Liver (tissue), 9 donors: ENCODE results near the gene TAF11L7. TPM values are rescaled to one million over a fixed set of nuclear protein-coding genes. Genes with fewer than 3 reads are reported as not detected.
"Not testable (repeated sequence)": the region's sequence is repeated elsewhere in the genome, so short reads cannot be mapped to it uniquely, and the experiment has no call there.

Source experiments
- DNase-seq: peaks from one replicate; pipeline ENCODE4 v3.0.0-alpha.2; 2017; ENCODE audit warnings: low spot score
- H3K27ac ChIP-seq, 2 donors: one replicate each; pipeline ENCODE4 v1.7.0; 2013; ENCODE audit warnings: inconsistent platforms in 2 of 2, low read length in 2 of 2, control low read depth in 1 of 2, low read depth in 1 of 2, mild to moderate bottlenecking in 1 of 2
- H3K27me3 ChIP-seq, 4 donors: one replicate each; pipeline versions ENCODE4 v1.6.1 to v1.7.0; 2013; ENCODE audit warnings: low read length in 3 of 4, inconsistent platforms in 1 of 4, mild to moderate bottlenecking in 1 of 4, moderate library complexity in 1 of 4; ENCODE audit not compliant: control insufficient read depth in 4 of 4, insufficient read depth in 4 of 4
- H3K36me3 ChIP-seq, 4 donors: one replicate each; pipeline versions ENCODE4 v1.6.1 to v1.7.0; 2013; ENCODE audit warnings: low read length in 3 of 4, mild to moderate bottlenecking in 3 of 4, low read depth in 1 of 4, moderate library complexity in 1 of 4; ENCODE audit not compliant: control insufficient read depth in 4 of 4, insufficient read depth in 3 of 4
- H3K4me1 ChIP-seq, 4 donors: one replicate each; pipeline versions ENCODE4 v1.6.1 to v1.7.0; 2013; ENCODE audit warnings: low read length in 3 of 4, mild to moderate bottlenecking in 3 of 4, moderate library complexity in 1 of 4; ENCODE audit not compliant: control insufficient read depth in 4 of 4, insufficient read depth in 4 of 4
- H3K4me3 ChIP-seq, 3 donors: one replicate each; pipeline versions ENCODE4 v1.6.1 to v1.7.0; 2013; ENCODE audit warnings: low read length in 3 of 3, control low read depth in 1 of 3, low read depth in 1 of 3, mild to moderate bottlenecking in 1 of 3
- H3K9ac ChIP-seq, 2 donors: one replicate each; pipeline ENCODE4 v1.7.0; 2013; ENCODE audit warnings: low read length in 2 of 2, mild to moderate bottlenecking in 2 of 2, moderate library complexity in 2 of 2, control low read depth in 1 of 2, low read depth in 1 of 2
- H3K9me3 ChIP-seq, 4 donors: one replicate each; pipeline versions ENCODE4 v1.6.1 to v1.7.0; 2013; ENCODE audit warnings: low read length in 3 of 4; ENCODE audit not compliant: control insufficient read depth in 4 of 4
- ATF3 ChIP-seq: IDR thresholded peaks from 2 replicates; pipeline ENCODE4 v1.6.1; 2016; ENCODE audit warnings: antibody characterized with exemption
- CTCF ChIP-seq: fragments of 150-350 bp; IDR thresholded peaks from 2 replicates; pipeline ENCODE4 v1.5.1; 2017; ENCODE audit warnings: improper control_type of control experiment, low read depth, low read length; ENCODE audit not compliant: missing input control
- EGR1 ChIP-seq, 2 donors: IDR thresholded peaks; 2 replicates each; pipeline ENCODE4 v1.6.1; 2016 to 2018; ENCODE audit warnings: antibody characterized with exemption in 2 of 2, low read depth in 2 of 2
- FOXA1 ChIP-seq: IDR thresholded peaks from 2 replicates; pipeline ENCODE4 v1.6.1; 2016; ENCODE audit warnings: antibody characterized with exemption
- FOXA2 ChIP-seq: IDR thresholded peaks from 2 replicates; pipeline ENCODE4 v1.6.1; 2016; ENCODE audit warnings: antibody characterized with exemption
- GABPA ChIP-seq, 2 donors: IDR thresholded peaks in 1 of 2; conservative IDR thresholded peaks in 1 of 2; 2 replicates each; pipeline ENCODE4 v1.6.1; 2016; ENCODE audit warnings: antibody characterized with exemption in 2 of 2, mild to moderate bottlenecking in 1 of 2, moderate library complexity in 1 of 2
- HNF4A ChIP-seq, 2 donors: conservative IDR thresholded peaks; 2 replicates each; pipeline ENCODE4 v1.6.1; 2016; ENCODE audit warnings: antibody characterized with exemption in 2 of 2, mild to moderate bottlenecking in 2 of 2
- HNF4G ChIP-seq: IDR thresholded peaks from 2 replicates; pipeline ENCODE4 v1.6.1; 2016; ENCODE audit warnings: antibody characterized with exemption
- JUND ChIP-seq, 2 donors: IDR thresholded peaks; 2 replicates each; pipeline ENCODE4 v1.6.1; 2016; ENCODE audit warnings: antibody characterized with exemption in 2 of 2
- MAX ChIP-seq: IDR thresholded peaks from 2 replicates; pipeline ENCODE4 v1.6.1; 2016; ENCODE audit warnings: antibody characterized with exemption
- NR2F2 ChIP-seq: IDR thresholded peaks from 2 replicates; pipeline ENCODE4 v1.6.1; 2016; ENCODE audit warnings: antibody characterized with exemption
- RAD21 ChIP-seq, 2 donors: IDR thresholded peaks; 2 replicates each; pipeline ENCODE4 v1.6.1; 2016; ENCODE audit warnings: antibody characterized with exemption in 2 of 2, mild to moderate bottlenecking in 2 of 2
- REST ChIP-seq: IDR thresholded peaks from 2 replicates; pipeline ENCODE4 v1.6.1; 2016; ENCODE audit warnings: antibody characterized with exemption, mild to moderate bottlenecking
- RXRA ChIP-seq, 2 donors: IDR thresholded peaks; 2 replicates each; pipeline ENCODE4 v1.6.1; 2017 to 2018; ENCODE audit warnings: antibody characterized with exemption in 2 of 2, mild to moderate bottlenecking in 1 of 2
- SP1 ChIP-seq: IDR thresholded peaks from 2 replicates; pipeline ENCODE4 v1.6.1; 2018; ENCODE audit warnings: antibody characterized with exemption, mild to moderate bottlenecking
- TAF1 ChIP-seq: conservative IDR thresholded peaks from 2 replicates; pipeline ENCODE4 v1.6.1; 2016; ENCODE audit warnings: antibody characterized with exemption, mild to moderate bottlenecking
- YY1 ChIP-seq: IDR thresholded peaks from 2 replicates; pipeline ENCODE4 v1.6.1; 2016; ENCODE audit warnings: antibody characterized with exemption, mild to moderate bottlenecking
- ZBTB33 ChIP-seq: IDR thresholded peaks from 2 replicates; pipeline ENCODE4 v1.6.1; 2016; ENCODE audit warnings: antibody characterized with exemption
- WGBS: extraction: QIAGEN DNeasy Blood & Tissue Kit; methylation state at CpG from one replicate; pipeline ENCODE4 v1.1.7; 2013; 5-methylcytosine and 5-hydroxymethylcytosine counted together
- polyA plus RNA-seq, 2 donors: library from polyadenylated mRNA; stranded (reverse) in 1 of 2; unstranded in 1 of 2; fragments of 200-250 nt in 1 of 2; fragments of >200 nt in 1 of 2; fragmentation: Nextera tagmentation in 1 of 2; extraction: Ambion mirVana in 1 of 2; gene quantifications; one replicate each; pipeline versions ENCODE4 v1.2.1 to v1.2.3, GENCODE V29; 2013 to 2015
- total RNA-seq, 2 donors: library from RNA; depleted of rRNA; stranded (reverse); fragments of >200 nt; gene quantifications; one replicate each; pipeline ENCODE4 v1.2.3, GENCODE V29; 2014
- donor health status: healthy.
- donor health status: healthy.
- donor health status: healthy.
- donor health status: healthy.
- donor health status: healthy.

The TAF11L7 gene
- total RNA-seq (not detected), polyA plus RNA-seq (not detected)

GRCh38 chr5:17585658-17586057, at the start of gene TAF11L7:
Gene TAF11L7, minus strand, starts transcription at chr5:17585758.
- H3K27ac ChIP-seq, DNase-seq, H3K9ac ChIP-seq, H3K27me3 ChIP-seq, H3K4me1 ChIP-seq, H3K4me3 ChIP-seq, H3K9me3 ChIP-seq, H3K36me3 ChIP-seq: not testable (repeated sequence)
- WGBS, result no CpG with 5 or more reads among the region's 16 CpGs

- 85% methylated on average over 5 of the region's 5 CpGs for whole genome bisulfite sequencing
- Histone ChIP-seq H3K4me3 (no peak within 1 kb of the TSS), H3K27me3 (no peaks in the 10 kb centered on the region), H3K27ac (no peak within 1 kb of the TSS), H3K9ac (no peak within 1 kb of the TSS), H3K9me3 (no peaks in the 10 kb centered on the region), H3K4me1 (no peaks in the 10 kb centered on the region), H3K36me3 (no peaks in the 10 kb centered on the region)
- TF ChIP-seq NR2F2 (no peak), JUND (IDR thresholded peaks at IDR 0.05) (no peak), RAD21 (IDR thresholded peaks at IDR 0.05) (no peak), FOXA2 (no peak), GABPA (IDR thresholded peaks at IDR 0.05 in 1 of 2, conservative IDR thresholded peaks at IDR 0.05 in 1 of 2) (no peak), EGR1 (IDR thresholded peaks at IDR 0.05; ENCODE audit: low read depth in 2 of 2) (no peak), ATF3 (no peak), HNF4G (no peak), REST (no peak), RXRA (IDR thresholded peaks at IDR 0.05) (no peak), FOXA1 (no peak), SP1 (no peak), CTCF (no peak), YY1 (no peak), TAF1 (no peak), ZBTB33 (no peak), MAX (no peak), HNF4A (conservative IDR thresholded peaks at IDR 0.05) (no peak)
- DNase-seq, result no peak
Observed at GRCh38 chr5:17634160-17634559, 48.6 kb upstream of the TAF11L7 start, which contains the start of gene TAF11L14. Gene TAF11L14, plus strand, starts transcription at chr5:17634460.

GRCh38 chr5:17631788-17632187, 46.2 kb upstream of the TAF11L7 start, which contains the start of gene TAF11L13:
Gene TAF11L13, plus strand, starts transcription at chr5:17632088.
- H3K27ac ChIP-seq, H3K4me3 ChIP-seq, H3K9ac ChIP-seq, H3K9me3 ChIP-seq, H3K27me3 ChIP-seq, DNase-seq, H3K4me1 ChIP-seq, H3K36me3 ChIP-seq: not testable (repeated sequence)
- 89% methylated on average over 9 of the region's 12 CpGs for WGBS
